ENCODE results near the gene SYNPO2. TPM values are rescaled to one million over a fixed set of nuclear protein-coding genes. Genes with fewer than 3 reads are reported as not detected.
A peak's percentile ranks its signal among the peaks of the same experiment; 100 is the strongest.

The SYNPO2 gene
- polyA plus RNA-seq, 1 donor (not counting 4 experiments of a cell fraction or from before 2014, with no cell fraction given), result 0.34 TPM

- Histone ChIP-seq H3K9me3 (ENCODE audit: control insufficient read depth, low read depth, low read length) (no peaks in the 10 kb centered on the region), H3K4me2 (ENCODE audit: control insufficient read depth, extremely low read depth, insufficient read depth, low read depth, low read length) (no peak overlapping the region), H3K27me3 (ENCODE audit: control insufficient read depth, extremely low read depth, insufficient read depth, low read length) (no peaks in the 10 kb centered on the region), H3K27ac (ENCODE audit: control insufficient read depth, insufficient read depth, low read length) (no peak overlapping the region), H3K9ac (ENCODE audit: control insufficient read depth, extremely low read depth, insufficient read depth, low read length) (no peak overlapping the region), H3K4me3 (ENCODE audit: control insufficient read depth in 2 of 3, extremely low read depth in 1 of 3, insufficient read depth in 2 of 3, low read depth in 1 of 3, low read length in 3 of 3) (no peak overlapping the region), H2AFZ (ENCODE audit: control insufficient read depth, low read length) (no peak overlapping the region), H3K36me3 (ENCODE audit: control insufficient read depth in 2 of 2, extremely low read depth in 1 of 2, insufficient read depth in 2 of 2, low read length in 2 of 2) (no peaks in the 10 kb centered on the region), H4K20me1 (ENCODE audit: control insufficient read depth, extremely low read depth, insufficient read depth, low read length) (no peaks in the 10 kb centered on the region), H3K4me1 (ENCODE audit: control insufficient read depth, extremely low read depth, insufficient read depth, low read length) (peaks cover 42% of the 10 kb centered on the region), H3K79me2 (ENCODE audit: control insufficient read depth, insufficient read depth, low read length) (no peaks in the 10 kb centered on the region), H3K9me1 (ENCODE audit: control insufficient read depth, extremely low read depth, insufficient read depth, low read length) (no peaks in the 10 kb centered on the region)
- no peak for DNase-seq (ENCODE audit: low read depth, low spot score)
- TF ChIP-seq EZH2 (IDR thresholded peaks at IDR 0.05; ENCODE audit: low read length) (no peak), CTCF (optimal IDR thresholded peaks at IDR 0.05 in 1 of 3, IDR thresholded peaks at IDR 0.05 in 1 of 3, conservative IDR thresholded peaks at IDR 0.05 in 1 of 3; ENCODE audit: extremely low read depth in 1 of 3, insufficient read depth in 2 of 3, low read length in 3 of 3) (no peak)
- dilution Hi-C loops (cut with MboI; ENCODE audit: extremely low pct_ligation_motif_present, low sequenced_read_pairs), result no loop called here
- FAIRE-seq, result no peak
Observed at GRCh38 chr4:119100655-119101054, 212.0 kb downstream of the SYNPO2 start.

GRCh38 chr4:119103263-119103662 is 214.6 kb downstream of the SYNPO2 start:
- no peaks in the 10 kb centered on the region for H3K36me3 ChIP-seq (ENCODE audit: control insufficient read depth in 2 of 2, extremely low read depth in 1 of 2, insufficient read depth in 2 of 2, low read length in 2 of 2)
- no peaks in the 10 kb centered on the region for H3K27me3 ChIP-seq (ENCODE audit: control insufficient read depth, extremely low read depth, insufficient read depth, low read length)
- peak overlapping the region; percentile 80 for H3K4me2 ChIP-seq (ENCODE audit: control insufficient read depth, extremely low read depth, insufficient read depth, low read depth, low read length)
- no peak overlapping the region for H2AFZ ChIP-seq (ENCODE audit: control insufficient read depth, low read length)
- dilution Hi-C loops (cut with MboI; ENCODE audit: extremely low pct_ligation_motif_present, low sequenced_read_pairs), result no loop called here
- H3K4me1 ChIP-seq (ENCODE audit: control insufficient read depth, extremely low read depth, insufficient read depth, low read length), result peaks cover 54% of the 10 kb centered on the region
- H4K20me1 ChIP-seq (ENCODE audit: control insufficient read depth, extremely low read depth, insufficient read depth, low read length), result no peaks in the 10 kb centered on the region
- TF ChIP-seq EZH2 (IDR thresholded peaks at IDR 0.05; ENCODE audit: low read length) (no peak), CTCF (optimal IDR thresholded peaks at IDR 0.05 in 1 of 3, IDR thresholded peaks at IDR 0.05 in 1 of 3, conservative IDR thresholded peaks at IDR 0.05 in 1 of 3; ENCODE audit: extremely low read depth in 1 of 3, insufficient read depth in 2 of 3, low read length in 3 of 3) (no peak)
- H3K9me3 ChIP-seq (ENCODE audit: control insufficient read depth, low read depth, low read length), result no peaks in the 10 kb centered on the region
- H3K4me3 ChIP-seq (ENCODE audit: control insufficient read depth in 2 of 3, extremely low read depth in 1 of 3, insufficient read depth in 2 of 3, low read depth in 1 of 3, low read length in 3 of 3), result peak overlapping the region in 1 of 3 experiments; percentile 43
- no peaks in the 10 kb centered on the region for H3K79me2 ChIP-seq (ENCODE audit: control insufficient read depth, insufficient read depth, low read length)
- peak; percentile 94 for DNase-seq (ENCODE audit: low read depth, low spot score)
- no peaks in the 10 kb centered on the region for H3K9me1 ChIP-seq (ENCODE audit: control insufficient read depth, extremely low read depth, insufficient read depth, low read length)
- H3K9ac ChIP-seq (ENCODE audit: control insufficient read depth, extremely low read depth, insufficient read depth, low read length), result peak overlapping the region; percentile 60
- peak; percentile 88 for FAIRE-seq
- peak overlapping the region; percentile 97 for H3K27ac ChIP-seq (ENCODE audit: control insufficient read depth, insufficient read depth, low read length)
